Mesenchymal stem cell (in vitro differentiated cells and primary cell): ENCODE results near the gene MAPK1.

Experiments used
- DNase-seq: peaks from one replicate; pipeline ENCODE4 v3.0.0-alpha.2; 2013
- H2AFZ ChIP-seq: one replicate; pipeline ENCODE4 v1.6.1; 2013; ENCODE audit warnings: low read depth, mild to moderate bottlenecking, control low read depth, inconsistent platforms, low read length, moderate library complexity
- H2AK5ac ChIP-seq: 2 replicates; pipeline ENCODE4 v1.6.1; 2013; ENCODE audit warnings: low read length, moderate library complexity, mild to moderate bottlenecking, inconsistent platforms; ENCODE audit not compliant: severe bottlenecking
- H2BK120ac ChIP-seq: one replicate; pipeline ENCODE4 v1.6.1; 2013; ENCODE audit warnings: low read depth, mild to moderate bottlenecking, inconsistent platforms, low read length, moderate library complexity
- H2BK12ac ChIP-seq, 2 experiments: one replicate each; pipeline ENCODE4 v1.6.1; 2013; ENCODE audit warnings: inconsistent platforms in 2 of 2, low read length in 2 of 2, mild to moderate bottlenecking in 2 of 2, moderate library complexity in 2 of 2, control low read depth in 1 of 2
- H2BK15ac ChIP-seq: one replicate; pipeline ENCODE4 v1.6.1; 2013; ENCODE audit warnings: mild to moderate bottlenecking, low read depth, inconsistent platforms; ENCODE audit not compliant: poor library complexity, severe bottlenecking
- H2BK5ac ChIP-seq: 2 replicates; pipeline ENCODE4 v1.6.1; 2013; ENCODE audit warnings: low read depth, mild to moderate bottlenecking, low read length, control low read depth, inconsistent platforms; ENCODE audit not compliant: poor library complexity, severe bottlenecking
- H3K14ac ChIP-seq, 2 experiments: one replicate each; pipeline ENCODE4 v1.6.1; 2013; ENCODE audit warnings: inconsistent platforms in 2 of 2, low read length in 2 of 2, control low read depth in 1 of 2, mild to moderate bottlenecking in 1 of 2, moderate library complexity in 1 of 2
- H3K18ac ChIP-seq, 2 experiments: one replicate each; pipeline ENCODE4 v1.6.1; 2013; ENCODE audit warnings: inconsistent platforms in 2 of 2, low read length in 2 of 2, control low read depth in 1 of 2, low read depth in 1 of 2, mild to moderate bottlenecking in 1 of 2
- H3K23ac ChIP-seq, 2 experiments: one replicate each; pipeline ENCODE4 v1.6.1; 2013; ENCODE audit warnings: inconsistent platforms in 2 of 2, low read length in 2 of 2, mild to moderate bottlenecking in 2 of 2, moderate library complexity in 2 of 2, control low read depth in 1 of 2
- H3K27ac ChIP-seq: 2 replicates; pipeline ENCODE4 v1.5.1; 2013; ENCODE audit warnings: mild to moderate bottlenecking, moderate library complexity, low read length, control low read depth, inconsistent platforms; ENCODE audit not compliant: poor library complexity, severe bottlenecking
- H3K27me3 ChIP-seq, 2 experiments: 2 replicates each; pipeline versions ENCODE4 v1.6.1 to v1.7.0; 2013; ENCODE audit warnings: low read length in 2 of 2, mild to moderate bottlenecking in 2 of 2, moderate library complexity in 2 of 2, control low read depth in 1 of 2, inconsistent platforms in 1 of 2; ENCODE audit not compliant: control insufficient read depth in 1 of 2, insufficient read depth in 1 of 2
- H3K36me3 ChIP-seq, 2 experiments: 2 replicates each; pipeline versions ENCODE4 v1.6.1 to v1.7.0; 2013; ENCODE audit warnings: low read length in 2 of 2, control low read depth in 1 of 2, inconsistent platforms in 1 of 2, low read depth in 1 of 2, mild to moderate bottlenecking in 1 of 2; ENCODE audit not compliant: insufficient read depth in 2 of 2, control insufficient read depth in 1 of 2
- H3K4ac ChIP-seq, 2 experiments: one replicate each; pipeline ENCODE4 v1.6.1; 2013; ENCODE audit warnings: inconsistent platforms in 2 of 2, low read length in 2 of 2, mild to moderate bottlenecking in 2 of 2, moderate library complexity in 2 of 2, control low read depth in 1 of 2, low read depth in 1 of 2
- H3K4me1 ChIP-seq: 2 replicates; pipeline ENCODE4 v1.6.1; 2013; ENCODE audit warnings: low read depth, low read length, control low read depth; ENCODE audit not compliant: control insufficient read depth, insufficient read depth
- H3K4me2 ChIP-seq: 2 replicates; pipeline ENCODE4 v1.6.1; 2013; ENCODE audit warnings: low read length, mild to moderate bottlenecking, inconsistent platforms; ENCODE audit not compliant: poor library complexity, severe bottlenecking
- H3K4me3 ChIP-seq, 2 experiments: 2 replicates each; pipeline versions ENCODE4 v1.5.1 to v1.7.0; 2013; ENCODE audit warnings: low read length in 2 of 2, mild to moderate bottlenecking in 2 of 2, control low read depth in 1 of 2, low read depth in 1 of 2; ENCODE audit not compliant: insufficient read depth in 1 of 2
- H3K79me1 ChIP-seq: replicated peaks from 2 replicates; pipeline ENCODE4 v1.6.1; 2013; ENCODE audit warnings: mild to moderate bottlenecking, control low read depth, low read length, inconsistent platforms; ENCODE audit not compliant: poor library complexity, severe bottlenecking
- H3K9ac ChIP-seq: 2 replicates; pipeline ENCODE4 v1.7.0; 2013; ENCODE audit warnings: mild to moderate bottlenecking, low read length, moderate library complexity
- H3K9me3 ChIP-seq: 2 replicates; pipeline ENCODE4 v1.7.0; 2013; ENCODE audit warnings: mild to moderate bottlenecking, low read length; ENCODE audit not compliant: control insufficient read depth
- H4K8ac ChIP-seq: one replicate; pipeline ENCODE4 v1.6.1; 2013; ENCODE audit warnings: inconsistent platforms, mild to moderate bottlenecking, low read length, moderate library complexity
- H4K91ac ChIP-seq: one replicate; pipeline ENCODE4 v1.6.1; 2013; ENCODE audit warnings: mild to moderate bottlenecking, low read length, inconsistent platforms
- WGBS: methylation state at CpG from one replicate; pipeline ENCODE4 v1.1.7; 2013; ENCODE audit warnings: mixed read lengths; 5-methylcytosine and 5-hydroxymethylcytosine counted together

Gene MAPK1

DNA sequence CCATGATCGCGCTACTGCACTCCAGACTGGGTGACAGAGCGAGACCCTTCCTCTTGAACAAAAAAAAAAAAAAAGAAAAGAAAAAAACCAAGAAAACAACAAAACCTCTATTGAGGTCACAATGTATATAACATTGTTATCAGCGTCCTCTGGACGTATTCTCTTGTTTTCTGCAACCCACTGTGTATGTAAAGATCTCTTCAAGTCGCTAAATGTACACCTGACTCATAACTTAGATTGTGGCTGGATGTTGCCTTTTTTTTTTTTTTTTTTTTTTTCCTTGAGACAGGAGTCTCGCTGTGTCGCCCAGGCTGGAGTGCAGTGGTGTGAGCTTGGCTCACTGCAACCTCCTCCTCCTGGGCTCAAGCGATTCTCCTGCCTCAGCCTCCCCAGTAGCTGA, 130.5 kb downstream of the MAPK1 start:
- Histone ChIP-seq H3K23ac (no peak overlapping the region), H3K4me2 (no peak overlapping the region), H3K18ac (no peak overlapping the region), H2BK15ac (no peak overlapping the region), H2BK5ac (no peak overlapping the region), H3K4ac (no peak overlapping the region), H2BK120ac (no peak overlapping the region), H3K36me3 (no peaks in the 10 kb centered on the region), H3K4me1 (peaks cover 10% of the 10 kb centered on the region), H3K9ac (no peak overlapping the region), H2AK5ac (no peak overlapping the region), H3K9me3 (no peaks in the 10 kb centered on the region), H3K27me3 (peaks cover 36 to 38% of the 10 kb centered on the region in 2 experiments), H3K4me3 (no peak overlapping the region), H4K91ac (no peak overlapping the region), H2AFZ (no peak overlapping the region), H4K8ac (no peak overlapping the region), H2BK12ac (no peak overlapping the region), H3K14ac (no peak overlapping the region), H3K27ac (no peak overlapping the region), H3K79me1 (no peaks in the 10 kb centered on the region)
- 81% methylated on average over 9 of the region's 9 CpGs for WGBS
- DNase-seq, result no peak

DNA sequence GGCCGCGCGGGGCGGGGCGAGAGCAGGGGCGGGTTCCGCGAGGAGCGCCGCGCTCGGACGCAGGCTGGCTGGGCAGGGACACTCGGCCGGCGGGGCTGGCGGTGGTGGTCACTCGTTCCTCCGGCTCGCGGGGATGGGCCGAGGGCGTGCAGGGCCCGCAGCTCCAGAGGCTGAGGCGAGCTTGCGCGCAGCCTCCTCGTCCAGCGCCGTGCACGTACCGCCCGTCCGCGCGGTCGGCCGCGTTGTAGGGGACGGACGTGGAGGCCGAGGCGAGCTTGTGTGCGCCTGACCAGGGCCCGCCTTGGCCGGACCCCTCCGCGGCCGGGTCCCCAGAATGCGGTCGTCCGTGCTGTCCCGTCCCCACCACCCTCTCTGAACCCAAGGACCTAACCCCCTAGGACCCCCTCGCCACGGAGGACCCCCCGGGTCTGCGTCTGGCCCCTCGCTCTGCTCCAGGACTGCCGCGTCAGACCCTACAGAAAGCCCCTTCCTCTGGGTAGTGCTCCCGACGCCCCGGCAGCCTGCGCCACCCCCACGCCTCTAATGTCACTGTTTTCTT, 131.3 kb downstream of the MAPK1 start:
- DNase-seq, result no peak
- H3K18ac ChIP-seq, result peak overlapping the region in 1 of 2 experiments; percentile 73
- H3K27ac ChIP-seq, result no peak overlapping the region
- H3K4me3 ChIP-seq, result peak overlapping the region; percentile 73 to 75
- H3K14ac ChIP-seq, result peak overlapping the region in 1 of 2 experiments; percentile 3
- H3K27me3 ChIP-seq, result peaks cover 33 to 38% of the 10 kb centered on the region in 2 experiments
- H2BK15ac ChIP-seq, result peak overlapping the region; percentile 83
- no peaks in the 10 kb centered on the region for H3K36me3 ChIP-seq
- no peak overlapping the region for H4K8ac ChIP-seq
- WGBS, result 5% methylated on average over 48 of the region's 65 CpGs
- H2BK120ac ChIP-seq, result no peak overlapping the region
- peak overlapping the region in 1 of 2 experiments; percentile 6 for H3K23ac ChIP-seq
- no peak overlapping the region for H2AK5ac ChIP-seq
- no peak overlapping the region for H4K91ac ChIP-seq
- no peak overlapping the region for H3K4ac ChIP-seq
- H2AFZ ChIP-seq, result peak overlapping the region; percentile 98
- peak overlapping the region; percentile 91 for H3K4me2 ChIP-seq
- peaks cover 10% of the 10 kb centered on the region for H3K4me1 ChIP-seq
- no peaks in the 10 kb centered on the region for H3K79me1 ChIP-seq
- no peak overlapping the region for H2BK5ac ChIP-seq
- H2BK12ac ChIP-seq, result peak overlapping the region in 1 of 2 experiments; percentile 78
- no peaks in the 10 kb centered on the region for H3K9me3 ChIP-seq
- no peak overlapping the region for H3K9ac ChIP-seq

DNA sequence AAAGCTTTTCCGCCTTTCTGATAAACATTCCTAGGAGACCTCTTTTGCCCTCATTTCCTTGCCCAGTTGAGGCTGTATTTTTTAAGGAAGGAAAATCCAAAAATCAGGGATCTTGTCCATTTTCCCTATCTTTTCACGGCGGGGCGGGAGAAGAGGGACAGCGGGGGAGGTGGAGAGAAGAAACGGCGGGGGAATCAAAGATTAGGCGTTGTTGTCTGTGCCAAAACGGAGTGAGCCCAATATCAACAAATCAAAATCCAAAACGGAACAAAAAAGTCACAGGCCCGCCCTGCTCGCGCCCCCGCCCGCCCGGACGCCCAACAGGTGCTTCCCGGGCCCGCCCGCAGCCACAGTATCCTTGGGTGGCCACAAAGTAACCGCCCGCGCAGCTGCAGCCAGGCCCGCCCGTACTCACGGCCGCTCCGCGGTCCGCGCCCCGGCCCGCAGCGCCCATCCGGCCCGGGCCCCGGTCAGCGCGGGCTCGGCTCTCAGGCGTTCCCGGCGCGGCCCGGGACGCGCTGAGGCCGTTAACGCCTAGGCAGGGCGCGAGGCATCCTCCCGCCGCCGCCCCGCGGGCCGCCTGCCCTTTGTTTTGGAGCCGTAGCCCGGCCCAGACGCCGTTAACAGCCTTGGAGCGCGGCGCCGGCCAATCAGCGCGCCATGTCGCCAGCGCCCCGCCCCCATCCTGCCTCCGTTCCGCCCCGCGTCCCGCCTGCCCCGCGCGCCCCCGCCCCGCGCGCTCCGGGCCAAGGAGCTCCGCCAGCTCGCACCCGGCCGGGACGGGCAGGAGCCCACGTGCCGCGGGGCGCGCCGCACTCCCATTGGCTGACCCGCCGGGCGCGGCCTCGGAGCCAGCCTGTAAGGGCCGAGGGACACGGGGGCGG, 132.0 kb downstream of the MAPK1 start, which contains the start of gene YPEL1:
Gene YPEL1, minus strand, starts transcription at position 595 of the 884 bp plus-strand sequence. CDS start 25,050 bp downstream, outside the sequence.
- no peak within 1 kb of the TSS for H2BK5ac ChIP-seq
- no peak within 1 kb of the TSS for H4K91ac ChIP-seq
- H2BK12ac ChIP-seq, result peak within 1 kb of the TSS in 1 of 2 experiments; percentile 78
- H3K9me3 ChIP-seq, result no peaks in the 10 kb centered on the region
- H2BK120ac ChIP-seq, result no peak within 1 kb of the TSS
- H3K18ac ChIP-seq, result peak within 1 kb of the TSS in 1 of 2 experiments; percentile 73
- H3K4me1 ChIP-seq, result peaks cover 10% of the 10 kb centered on the region
- no peak within 1 kb of the TSS for H4K8ac ChIP-seq
- H3K9ac ChIP-seq, result peak within 1 kb of the TSS; percentile 56
- H3K36me3 ChIP-seq, result no peaks in the 10 kb centered on the region
- no peak within 1 kb of the TSS for H2AK5ac ChIP-seq
- H2BK15ac ChIP-seq, result peak within 1 kb of the TSS; percentile 83
- H3K27me3 ChIP-seq, result peaks cover 30 to 36% of the 10 kb centered on the region in 2 experiments
- H2AFZ ChIP-seq, result peak within 1 kb of the TSS; percentile 98
- H3K4me2 ChIP-seq, result peak within 1 kb of the TSS; percentile 95
- under 1% methylated on average over 85 of the region's 102 CpGs for WGBS
- no peak within 1 kb of the TSS for H3K27ac ChIP-seq
- H3K23ac ChIP-seq, result peak within 1 kb of the TSS in 1 of 2 experiments; percentile 6
- peak; percentile 95 for DNase-seq
- H3K79me1 ChIP-seq, result no peaks in the 10 kb centered on the region
- peak within 1 kb of the TSS in 1 of 2 experiments; percentile 3 for H3K14ac ChIP-seq
- H3K4ac ChIP-seq, result peak within 1 kb of the TSS in 1 of 2 experiments; percentile 12
- peak within 1 kb of the TSS; percentile 76 to 77 for H3K4me3 ChIP-seq
